NAMALWA (cell line): Measurements from ENCODE around the gene SH3GLB1.

Experiments
- DNase-seq: peaks from one replicate; pipeline ENCODE4 v3.0.0-alpha.2; 2015; ENCODE audit warnings: low spot score

The SH3GLB1 gene

DNA sequence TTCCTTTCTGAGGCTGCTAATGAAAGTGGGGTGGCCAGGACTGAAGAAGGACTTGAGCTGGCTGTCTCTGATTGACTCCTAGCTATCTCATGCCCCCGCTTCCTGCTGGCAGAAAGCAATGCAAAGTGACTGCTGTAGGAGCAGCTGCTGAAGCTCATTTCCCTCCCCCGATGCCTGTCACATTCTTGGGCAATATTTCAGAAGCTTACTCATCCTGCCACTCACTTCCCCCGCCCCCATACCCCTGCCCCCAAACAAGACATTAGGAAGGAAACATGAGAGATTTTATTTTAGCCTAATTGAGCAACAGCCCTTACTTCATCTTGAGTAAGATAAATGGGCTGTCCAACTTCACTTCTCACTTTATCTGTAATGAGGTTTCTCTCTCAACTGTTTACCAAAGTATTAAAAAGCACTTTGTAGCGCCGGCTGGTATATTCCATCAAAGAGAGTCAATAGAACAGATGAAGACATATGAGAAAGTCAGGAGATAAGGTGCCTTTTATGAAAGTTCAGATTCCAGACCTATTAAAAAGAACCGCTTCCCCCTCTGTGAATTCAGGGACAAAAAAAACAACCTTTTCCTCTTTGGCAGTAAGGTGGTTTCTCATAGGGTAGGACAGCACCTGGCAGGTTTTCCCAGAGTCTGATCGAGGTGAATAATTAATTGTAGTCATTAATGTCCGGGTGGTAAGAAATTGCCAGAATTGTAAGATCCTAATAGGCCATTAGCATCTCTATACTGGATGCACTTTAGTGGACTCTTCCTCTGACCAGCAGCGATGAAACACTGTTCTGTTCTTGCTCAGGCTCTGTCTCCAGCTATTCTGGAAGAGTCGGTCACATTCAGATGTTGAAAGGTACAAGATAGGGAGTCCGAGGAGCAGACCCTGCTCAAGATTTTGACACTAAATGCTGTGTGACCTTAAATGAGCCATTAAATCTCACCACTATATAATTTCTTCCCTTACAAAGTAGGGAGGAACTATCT is 70.2 kb downstream of the SH3GLB1 start:
- peak; percentile 81 for DNase-seq

DNA sequence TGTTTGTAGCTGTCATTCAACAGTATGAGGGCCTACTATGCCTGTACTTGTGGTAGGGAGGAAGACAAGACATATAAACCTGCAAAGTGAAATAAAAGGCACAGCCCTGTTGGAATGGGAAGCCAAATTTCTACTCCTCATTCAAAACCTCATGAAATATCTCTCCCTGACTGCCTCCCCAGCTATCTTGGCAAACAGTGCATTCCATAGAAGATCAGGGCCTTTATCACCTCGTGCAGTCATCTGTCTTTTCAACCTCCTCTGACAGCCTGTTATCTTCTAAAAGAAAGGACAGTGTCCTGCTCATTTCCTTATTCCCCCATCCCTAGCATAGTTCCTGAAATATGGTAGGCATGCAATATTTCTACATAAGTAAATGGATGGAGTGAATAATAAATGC is 71.0 kb downstream of the SH3GLB1 start:
- DNase-seq: no peak

DNA sequence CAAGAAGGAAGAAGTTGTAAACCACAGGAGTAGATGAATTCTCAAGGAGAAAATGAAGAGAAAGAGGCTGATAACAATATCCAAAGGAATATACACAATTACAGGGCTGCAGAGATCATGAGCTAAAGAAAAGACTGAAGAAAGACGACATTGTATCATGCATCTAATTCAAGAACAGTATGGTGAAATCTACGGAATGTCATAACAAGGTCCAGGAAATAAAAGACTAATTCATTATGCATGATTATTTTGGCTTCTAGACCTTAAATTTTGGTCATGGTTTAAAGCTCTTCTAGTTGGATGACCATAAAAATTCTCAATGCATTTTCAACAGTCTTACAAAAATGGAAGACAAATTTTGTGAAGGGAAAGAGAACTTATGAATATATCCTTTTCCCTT is 71.7 kb downstream of the SH3GLB1 start:
- no peak for DNase-seq

DNA sequence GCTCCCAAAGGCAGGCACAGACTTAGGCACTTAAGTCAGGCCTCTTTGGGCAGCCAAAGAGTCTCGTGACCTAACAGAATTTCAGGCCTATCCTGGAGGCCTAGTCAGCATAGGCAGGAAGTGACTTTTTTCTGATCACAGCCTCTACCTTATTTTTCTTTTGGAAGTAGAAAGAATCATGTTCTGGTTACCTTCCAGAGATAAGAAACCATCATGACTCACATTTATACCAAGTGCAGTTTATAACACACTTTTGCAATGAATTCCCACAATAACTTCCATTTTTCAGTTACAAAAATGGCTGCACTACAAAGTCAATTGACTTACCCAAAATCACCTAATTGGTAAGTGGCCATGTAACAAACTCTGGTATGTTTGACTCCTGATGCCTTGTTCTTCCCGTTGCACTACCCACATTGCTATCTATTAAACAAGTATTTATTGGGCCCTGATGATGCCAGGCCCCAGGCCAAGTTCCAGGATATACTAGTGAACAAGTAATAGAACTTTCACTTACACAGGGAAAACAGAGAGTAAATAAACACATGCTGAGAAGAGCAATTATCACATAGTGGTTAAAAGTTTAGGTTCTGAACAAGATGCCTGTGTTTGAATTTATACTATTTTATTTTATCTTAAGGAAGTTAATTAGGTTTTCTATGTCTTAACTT is 74.3 kb downstream of the SH3GLB1 start:
- no peak for DNase-seq

DNA sequence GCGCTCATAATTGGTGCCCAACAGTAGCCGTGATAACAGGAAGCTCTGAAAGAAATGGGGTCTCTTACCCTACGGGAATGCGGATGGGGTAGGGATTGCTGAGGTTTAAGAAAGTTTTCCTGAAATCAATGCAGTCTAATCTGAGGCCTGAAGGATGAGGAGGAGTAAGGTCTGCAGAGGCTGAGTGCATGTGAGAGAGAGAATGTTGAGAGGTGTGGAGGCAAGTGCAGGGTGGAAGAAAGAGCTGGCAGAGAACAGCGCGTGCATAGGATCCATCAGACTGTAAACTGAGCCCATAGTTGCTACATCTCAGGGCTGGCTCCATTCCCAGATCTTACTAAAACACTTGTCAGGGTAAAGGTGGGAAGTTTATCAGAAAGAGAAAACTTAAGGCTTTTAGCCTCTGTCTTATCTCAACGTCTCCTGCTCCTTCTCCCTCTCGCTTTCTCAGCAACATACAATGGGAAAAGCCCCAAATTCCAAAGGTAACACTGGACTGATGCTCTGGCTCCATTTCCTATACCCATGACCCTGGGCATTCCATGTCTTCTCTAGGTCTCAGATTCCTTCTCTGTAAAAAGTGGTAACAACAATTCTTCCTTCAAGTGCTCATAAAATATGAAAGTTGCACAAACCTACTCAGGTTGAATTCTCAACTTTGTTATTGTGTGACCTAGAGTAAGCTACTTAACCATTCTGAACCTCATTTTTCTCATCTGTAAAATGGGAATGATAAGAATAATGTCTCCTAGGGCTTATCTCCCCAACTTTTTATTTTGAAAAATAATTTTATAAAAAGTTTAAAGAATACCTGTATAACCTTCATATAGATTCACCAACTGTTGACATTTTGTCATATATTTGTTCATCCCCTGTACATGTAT is 75.2 kb downstream of the SH3GLB1 start:
- DNase-seq: no peak

DNA sequence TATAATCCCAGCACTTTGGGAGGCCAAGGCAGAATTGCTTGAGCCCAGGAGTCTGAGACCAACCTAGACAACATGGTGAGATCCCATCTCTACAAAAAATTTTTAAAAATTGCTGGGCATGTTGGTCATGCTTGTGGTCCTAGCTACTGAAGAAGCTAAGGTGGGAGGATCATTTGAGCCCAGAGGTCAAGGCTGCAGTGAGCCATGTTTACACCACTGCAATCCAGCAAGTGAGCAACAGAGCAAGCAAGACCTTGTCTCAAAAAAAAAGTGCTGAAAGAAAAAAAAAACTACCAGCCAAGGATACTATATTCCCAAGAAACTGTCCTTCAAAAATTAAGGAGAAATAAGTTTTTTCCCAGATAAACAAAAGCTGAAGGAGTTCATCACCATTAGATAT is 78.1 kb downstream of the SH3GLB1 start:
- no peak for DNase-seq

DNA sequence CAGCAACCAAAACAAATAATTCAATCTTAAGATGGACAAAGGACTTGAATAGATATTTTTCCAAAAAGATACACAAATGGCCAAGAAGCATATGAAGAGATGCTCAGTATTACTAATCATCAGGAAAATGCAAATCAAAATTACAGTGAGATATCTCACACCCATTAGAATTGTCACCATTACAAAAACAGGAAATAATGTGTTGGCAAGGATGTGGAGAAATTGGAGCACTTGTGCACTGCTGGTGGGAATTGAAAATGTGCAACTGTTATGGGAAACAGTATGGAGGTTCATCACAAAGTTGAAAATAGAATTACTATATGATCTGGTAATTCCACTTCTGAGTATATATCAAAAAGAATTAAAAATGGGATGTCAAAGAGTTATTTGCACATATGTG is 83.2 kb downstream of the SH3GLB1 start:
- DNase-seq: no peak

DNA sequence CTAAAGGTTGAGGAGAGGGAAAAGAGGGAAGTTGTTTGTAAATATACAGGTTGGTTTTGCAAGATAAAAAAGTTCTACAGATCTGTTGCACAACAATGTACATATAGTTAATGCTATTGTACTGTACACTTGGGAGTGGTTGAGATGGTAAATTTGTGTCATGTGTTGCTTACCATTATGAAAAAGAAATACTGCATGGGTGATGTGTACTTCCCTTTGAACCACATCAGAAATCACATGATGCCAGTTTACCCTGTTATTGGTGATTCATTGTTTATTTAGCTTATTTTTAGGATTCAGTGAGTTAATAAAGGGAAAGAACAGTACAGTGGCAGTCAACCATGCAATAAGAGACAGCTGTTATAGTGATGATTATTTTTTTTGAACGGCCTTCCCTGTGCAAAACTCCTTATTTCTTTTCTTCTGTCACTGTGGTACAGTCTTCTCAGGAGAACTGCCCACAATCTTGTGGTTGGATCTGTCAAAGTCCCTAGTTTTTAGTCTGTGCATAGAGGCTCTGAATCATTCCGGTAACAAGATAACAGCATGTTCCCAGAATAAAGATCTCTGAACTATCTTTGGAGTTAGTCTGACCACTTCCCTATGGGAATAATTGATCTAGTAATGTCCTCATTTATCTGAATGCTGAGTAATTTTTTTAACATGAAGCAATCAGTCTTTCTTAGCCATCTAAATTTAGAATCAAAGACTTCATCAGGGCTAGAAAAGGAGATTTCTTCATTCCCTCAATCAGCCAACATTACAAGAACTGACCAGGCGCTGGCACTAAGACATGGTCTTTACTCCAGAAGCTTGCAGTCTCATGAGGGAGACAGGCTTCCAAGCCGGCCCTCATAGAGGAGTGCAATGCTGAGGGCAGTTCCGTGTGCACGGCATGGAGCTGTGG is 84.2 kb downstream of the SH3GLB1 start:
- no peak for DNase-seq

DNA sequence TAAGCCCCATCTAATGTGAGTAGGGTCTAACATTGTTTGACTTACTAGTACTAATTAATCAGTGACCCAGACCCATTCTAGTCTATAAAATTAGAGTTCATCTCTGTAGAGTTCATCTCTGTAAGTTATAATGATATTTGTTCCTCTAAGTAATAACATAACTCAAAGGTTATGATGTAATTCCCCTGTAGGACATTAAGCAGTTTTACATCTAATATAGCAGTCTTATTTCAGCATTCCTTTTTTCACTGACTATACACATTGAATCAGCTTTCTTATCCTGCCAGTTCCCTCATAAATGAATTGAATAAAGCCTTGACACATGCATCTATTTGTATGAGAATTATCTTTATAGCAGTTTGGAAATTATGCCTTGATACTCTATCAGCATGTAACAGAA is 90.9 kb downstream of the SH3GLB1 start:
- no peak for DNase-seq
